ENCODE measurements around the gene ANGEL2. TPM values are rescaled to one million over a fixed set of nuclear protein-coding genes. Genes with fewer than 3 reads are reported as not detected.
"Not testable (repeated sequence)": the region's sequence is repeated elsewhere in the genome, so short reads cannot be mapped to it uniquely, and the experiment has no call there.

Gene ANGEL2
- total RNA-seq, 1 donor from 2014 or later = 16.4 TPM

DNA sequence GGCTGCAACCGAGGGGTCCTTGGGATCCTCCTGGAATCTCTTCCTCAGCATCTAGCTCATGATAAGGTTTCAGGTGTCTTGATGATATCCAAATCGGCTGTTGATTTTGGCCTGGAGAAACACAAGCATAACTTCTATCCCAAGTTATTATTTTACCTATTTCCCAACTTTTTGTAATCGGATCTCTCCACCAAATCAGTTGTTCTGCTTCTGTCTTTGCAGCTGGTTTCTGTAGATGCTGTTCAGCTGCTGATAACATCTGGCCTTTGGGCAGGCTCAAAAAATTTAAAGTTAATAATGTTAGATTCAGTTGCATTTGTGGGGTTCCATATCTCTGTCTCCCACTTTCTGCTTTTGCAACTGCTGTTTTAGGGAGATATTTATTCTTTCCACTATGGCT is 11.4 kb upstream of the ANGEL2 start:
- intact Hi-C loops (cut with micrococcal nuclease) = not testable (repeated sequence)

DNA sequence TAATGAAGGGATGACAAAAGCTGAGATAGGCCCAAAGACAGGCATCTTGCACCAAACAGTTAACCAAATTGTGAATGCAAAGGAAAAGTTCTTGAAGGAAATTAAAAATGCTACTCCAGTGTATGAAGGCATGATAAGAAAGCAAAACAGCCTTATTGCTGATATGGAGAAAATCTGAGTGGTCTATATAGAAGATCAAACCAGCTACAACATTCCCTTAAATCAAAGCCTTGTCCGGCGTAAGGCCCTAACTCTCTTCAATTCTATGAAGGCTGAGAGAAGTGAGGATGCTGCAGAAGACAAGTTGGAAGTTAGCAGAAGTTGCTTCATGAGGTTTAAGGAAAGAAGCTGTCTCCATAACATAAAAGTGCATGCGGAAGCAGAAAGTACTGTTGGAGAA is 4.3 kb upstream of the ANGEL2 start:
- ATAC-seq = no peak
- no peak for DNase-seq
- intact Hi-C loops (cut with micrococcal nuclease) = no loop called here

More for the DNA sequence above, 11.4 kb upstream of the ANGEL2 start:
- not testable (repeated sequence) for ATAC-seq, DNase-seq

DNA sequence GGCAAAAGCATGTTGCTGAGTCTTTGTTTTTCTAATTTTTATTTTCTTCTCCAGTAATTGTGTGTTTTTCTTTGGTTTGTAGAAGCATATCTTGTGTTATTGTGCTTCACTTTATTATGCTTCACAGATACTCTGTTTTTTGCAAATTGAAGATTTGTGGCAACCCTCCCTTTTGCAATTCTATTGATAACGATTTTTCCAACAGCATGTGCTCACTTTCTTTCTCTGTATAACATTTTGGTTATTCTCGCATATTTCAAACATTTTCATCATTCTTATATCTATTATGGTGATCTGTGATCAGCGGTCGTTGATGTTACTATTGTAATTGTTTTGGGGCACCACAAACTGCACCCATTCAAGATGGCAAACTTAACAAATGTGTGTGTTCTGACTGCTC is 3.8 kb upstream of the ANGEL2 start:
- DNase-seq = no peak
- ATAC-seq = no peak
- intact Hi-C loops (cut with micrococcal nuclease) = no loop called here

DNA sequence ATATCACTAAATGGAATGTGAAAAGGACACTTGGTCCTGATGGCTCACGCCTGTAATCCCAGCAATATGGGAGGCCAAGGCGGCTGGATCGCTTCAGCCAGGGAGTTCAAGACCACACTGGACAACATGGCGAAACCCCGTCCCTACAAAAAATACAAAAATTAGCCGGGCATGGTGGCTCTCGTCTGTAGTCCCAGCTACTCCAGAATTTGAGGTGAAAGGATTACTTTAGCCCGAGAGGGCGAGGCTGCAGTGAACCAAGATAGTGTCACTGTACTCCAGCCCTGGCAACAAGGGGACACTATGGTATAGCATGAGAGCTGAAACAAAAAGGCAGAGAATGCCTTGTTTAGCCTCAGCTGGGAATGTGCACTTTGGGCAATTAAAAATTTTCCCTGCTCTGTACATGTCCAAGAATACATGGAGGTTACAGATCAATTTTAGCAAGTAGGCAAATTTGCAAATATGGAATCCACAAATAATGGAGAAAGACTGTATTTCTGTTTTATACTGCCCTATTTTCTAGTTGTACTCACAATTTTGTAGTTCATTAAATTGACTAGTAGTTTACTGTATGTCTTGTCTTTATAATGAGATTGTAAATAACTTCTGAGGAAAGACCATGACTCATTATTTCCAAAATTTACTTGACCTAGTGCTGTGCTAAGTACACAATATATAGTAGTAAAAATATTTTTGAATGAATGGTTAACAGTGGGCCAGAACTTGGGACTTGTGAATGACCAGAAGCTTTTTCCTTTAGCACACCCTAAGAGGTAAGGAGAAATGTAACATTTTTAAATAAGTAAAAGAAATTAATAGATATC is 2.0 kb upstream of the ANGEL2 start:
- DNase-seq = no peak
- ATAC-seq = no peak
- intact Hi-C loops (cut with micrococcal nuclease) = no loop called here

DNA sequence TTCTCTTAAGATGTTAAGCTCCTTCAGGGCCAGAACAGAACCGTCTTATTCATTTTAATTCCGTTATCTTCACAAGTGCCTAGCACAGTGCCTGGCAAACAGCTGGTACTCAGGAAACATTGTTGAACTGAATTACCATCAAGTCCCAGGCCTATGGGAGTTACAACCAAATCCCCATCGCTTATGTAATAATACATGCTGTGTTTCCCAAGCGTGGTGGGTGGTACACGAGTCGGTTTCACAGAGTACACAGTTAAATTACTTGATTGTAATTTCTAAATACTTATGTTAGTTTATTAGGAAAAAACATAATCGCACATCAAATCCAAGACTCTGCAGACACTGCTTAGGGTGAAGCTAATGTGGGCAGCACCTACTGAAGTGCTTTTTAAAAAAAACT is 1.0 kb downstream of the ANGEL2 start:
- DNase-seq = no peak
- no peak for ATAC-seq
- intact Hi-C loops (cut with micrococcal nuclease) = no loop called here

DNA sequence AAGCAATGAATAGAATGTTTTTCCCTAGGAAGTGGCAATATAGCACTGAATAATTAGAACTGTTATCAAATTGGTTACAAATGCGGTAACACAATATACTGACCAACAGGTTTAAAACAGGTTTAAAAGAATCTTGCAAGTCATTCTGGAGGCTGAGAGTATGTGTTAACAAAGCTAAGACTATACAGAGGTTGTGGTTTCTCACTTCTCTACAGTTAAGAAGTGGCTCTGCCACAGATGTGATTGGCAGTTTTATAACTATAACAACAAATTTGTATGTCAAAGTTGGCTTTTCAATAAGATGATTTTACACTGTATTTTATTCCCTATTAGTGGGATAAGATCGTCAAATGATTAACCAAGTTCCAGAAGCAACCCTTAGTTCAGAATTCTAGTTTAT is 7.1 kb downstream of the ANGEL2 start:
- intact Hi-C loops (cut with micrococcal nuclease) = no loop called here
- ATAC-seq (no peak), DNase-seq (no peak)

DNA sequence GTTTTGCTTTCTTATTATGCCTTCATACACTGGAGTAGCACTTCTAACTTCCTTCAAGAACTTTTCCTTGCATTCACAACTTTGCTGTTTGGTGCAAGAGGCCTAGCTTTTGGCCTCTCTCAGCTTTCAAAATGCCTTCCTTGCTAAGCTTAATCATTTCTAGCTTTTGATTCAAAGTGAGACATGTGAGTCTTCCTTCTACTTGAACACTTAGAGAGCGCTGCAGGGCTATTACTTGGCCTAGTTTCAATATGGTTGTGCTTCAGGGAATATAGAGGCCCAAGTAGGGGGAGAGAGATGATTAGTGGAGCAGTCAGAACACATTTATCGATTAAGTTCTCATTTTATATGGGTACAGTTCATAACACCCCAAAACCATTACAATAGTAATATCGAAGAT is 12.4 kb downstream of the ANGEL2 start:
- ATAC-seq (no peak), DNase-seq (no peak)
- intact Hi-C loops (cut with micrococcal nuclease) = no loop called here

DNA sequence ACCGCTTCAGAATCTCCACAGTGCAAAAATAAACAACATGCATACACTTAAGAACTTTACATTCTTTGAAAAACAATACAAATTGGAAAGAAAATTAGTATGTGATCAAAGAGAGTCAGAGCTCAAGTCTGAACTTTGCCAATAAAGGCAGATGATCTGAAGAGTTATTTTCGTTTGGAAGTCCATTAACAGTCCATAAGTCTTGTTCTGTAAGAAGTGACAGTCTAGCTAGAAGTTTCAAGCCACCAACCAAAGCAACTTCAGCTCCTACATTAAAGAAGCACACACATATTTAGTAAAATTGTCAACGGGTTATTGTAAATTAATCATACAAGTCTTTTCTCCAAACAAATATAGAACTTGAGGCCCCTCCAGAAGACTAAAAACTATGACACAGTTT is 20.7 kb downstream of the ANGEL2 start:
- DNase-seq (no peak), ATAC-seq (no peak)
- intact Hi-C loops (cut with micrococcal nuclease) = loop anchor here (5.0 kb wide), 1 partner anchor 178 kb away; no protein-coding TSS in a partner anchor

DNA sequence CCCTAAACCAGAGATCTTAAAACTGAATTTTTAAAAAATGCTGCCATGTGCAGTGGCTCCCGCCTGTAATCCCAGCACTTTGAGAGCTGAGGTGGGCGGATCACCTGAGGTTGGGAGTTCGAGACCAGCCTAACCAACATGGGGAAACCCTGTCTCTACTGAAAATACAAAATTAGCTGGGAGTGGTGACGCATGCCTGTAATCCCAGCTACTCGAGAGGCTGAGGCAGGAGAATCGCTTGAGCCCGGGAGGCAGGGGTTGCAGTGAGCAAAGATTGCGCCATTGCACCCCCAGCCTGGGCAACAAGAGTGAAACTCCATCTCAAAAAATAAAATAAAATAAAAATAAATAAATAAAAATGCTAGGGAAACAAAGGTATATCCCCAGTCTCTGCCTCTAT is 21.7 kb downstream of the ANGEL2 start:
- intact Hi-C loops (cut with micrococcal nuclease) = not testable (repeated sequence)

DNA sequence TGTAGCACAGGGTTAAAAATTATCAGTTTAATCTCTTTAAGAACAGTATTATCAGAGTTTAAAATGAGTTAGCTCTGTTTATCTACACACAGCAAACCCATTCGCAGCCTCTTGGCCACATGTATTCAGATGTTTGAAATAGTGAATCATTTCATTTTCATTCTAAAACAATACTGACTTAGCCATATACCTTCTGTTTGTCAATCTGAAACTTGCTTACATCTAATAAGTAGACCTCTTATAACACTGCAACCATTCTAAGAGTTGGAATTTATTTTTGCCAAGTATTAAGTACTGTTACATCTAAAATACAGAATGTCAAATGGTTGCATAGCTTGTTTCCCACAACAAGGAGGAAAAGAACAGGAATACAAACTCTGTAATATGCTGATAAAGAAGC is 25.4 kb downstream of the ANGEL2 start:
- ATAC-seq = no peak
- intact Hi-C loops (cut with micrococcal nuclease) = no loop called here

More for the DNA sequence above, 21.7 kb downstream of the ANGEL2 start:
- ATAC-seq, DNase-seq: not testable (repeated sequence)

DNA sequence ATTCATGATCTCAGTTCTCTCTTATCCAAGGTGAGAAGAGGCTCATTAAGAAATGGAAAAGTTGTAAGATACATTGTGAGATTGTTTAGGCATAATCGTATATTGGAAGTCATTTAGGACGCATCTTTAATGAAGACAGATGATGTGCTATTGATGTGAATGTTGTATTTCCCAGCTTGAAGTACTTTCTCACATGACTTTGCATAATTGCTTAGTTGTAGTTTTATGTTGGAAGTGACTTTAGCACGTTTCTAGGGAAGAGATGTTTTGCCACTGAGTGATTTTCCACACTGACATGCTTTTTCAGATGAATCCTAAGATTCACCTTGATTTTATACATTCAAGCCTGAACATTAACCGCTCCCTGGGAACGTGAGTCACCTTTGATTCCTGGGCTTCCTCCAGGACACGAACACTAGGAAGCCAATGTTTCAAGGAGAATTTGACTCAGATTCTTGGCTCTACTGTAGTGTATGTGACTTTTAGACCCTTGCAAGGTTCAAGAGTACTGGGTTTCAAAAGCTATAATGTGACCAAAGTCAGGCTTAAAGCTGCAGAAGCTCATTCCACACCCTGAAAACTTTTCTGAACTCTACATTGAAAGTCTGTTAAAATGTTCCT is 27.9 kb downstream of the ANGEL2 start:
- ATAC-seq (no peak), DNase-seq (no peak)
- intact Hi-C loops (cut with micrococcal nuclease) = no loop called here

More for the DNA sequence above, 25.4 kb downstream of the ANGEL2 start:
- no peak for DNase-seq

DNA sequence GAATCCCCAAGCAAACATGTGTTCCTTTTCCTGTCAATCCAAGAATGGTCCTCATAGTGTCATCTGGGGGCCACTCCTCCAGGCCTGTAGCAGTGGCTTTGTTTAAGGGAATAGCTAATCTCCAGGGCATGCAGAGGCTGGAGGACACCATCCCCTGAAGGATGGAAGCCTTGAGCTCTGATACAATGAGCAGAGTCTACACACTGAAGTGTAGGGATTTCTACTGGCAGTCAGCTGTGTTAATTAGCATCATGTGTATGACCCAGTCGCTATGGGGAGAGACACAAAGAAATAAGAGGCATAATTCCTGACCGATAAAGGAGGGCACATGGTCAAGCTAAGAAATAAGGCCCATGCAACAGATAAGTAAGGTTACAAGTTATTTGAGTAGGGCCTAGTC is 29.1 kb downstream of the ANGEL2 start:
- intact Hi-C loops (cut with micrococcal nuclease) = no loop called here
- ATAC-seq = no peak
- no peak for DNase-seq

DNA sequence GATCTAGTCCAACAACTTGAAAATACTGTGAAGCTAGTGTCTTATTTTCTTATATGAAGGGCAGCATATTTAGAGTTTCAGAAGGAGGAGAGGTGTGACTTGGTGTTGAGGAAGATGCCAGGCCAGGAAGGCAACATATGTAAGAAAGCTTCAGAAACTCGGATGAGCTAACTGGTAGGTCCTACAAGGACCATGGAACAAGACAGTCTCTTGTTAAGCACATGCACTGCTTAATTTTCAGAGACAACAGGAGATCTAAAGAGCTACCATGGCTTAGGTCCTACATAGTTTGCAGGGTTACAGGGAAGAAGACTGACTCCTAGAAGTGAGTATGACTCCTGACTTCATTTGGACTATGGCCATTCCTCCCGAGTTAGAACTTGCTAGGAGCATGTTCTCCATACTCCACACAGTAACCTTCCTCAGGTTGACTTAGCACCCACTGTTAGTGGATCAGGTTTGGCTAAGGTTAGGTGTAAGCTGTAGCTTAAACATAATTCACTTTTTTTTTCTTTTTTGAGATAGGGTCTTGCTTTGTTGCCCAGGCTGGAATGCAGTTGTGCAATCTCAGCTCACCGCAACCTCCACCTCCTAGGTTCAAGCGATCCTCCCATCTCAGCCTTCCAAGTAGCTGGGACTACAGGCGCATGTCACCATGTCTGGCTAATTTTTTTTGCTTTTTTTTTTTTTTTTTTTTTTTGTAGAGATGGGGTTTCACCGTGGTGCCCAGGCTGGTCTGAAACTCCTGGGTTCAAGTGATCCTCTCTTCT is 31.0 kb downstream of the ANGEL2 start:
- intact Hi-C loops (cut with micrococcal nuclease) = no loop called here
- ATAC-seq (no peak), DNase-seq (no peak)

DNA sequence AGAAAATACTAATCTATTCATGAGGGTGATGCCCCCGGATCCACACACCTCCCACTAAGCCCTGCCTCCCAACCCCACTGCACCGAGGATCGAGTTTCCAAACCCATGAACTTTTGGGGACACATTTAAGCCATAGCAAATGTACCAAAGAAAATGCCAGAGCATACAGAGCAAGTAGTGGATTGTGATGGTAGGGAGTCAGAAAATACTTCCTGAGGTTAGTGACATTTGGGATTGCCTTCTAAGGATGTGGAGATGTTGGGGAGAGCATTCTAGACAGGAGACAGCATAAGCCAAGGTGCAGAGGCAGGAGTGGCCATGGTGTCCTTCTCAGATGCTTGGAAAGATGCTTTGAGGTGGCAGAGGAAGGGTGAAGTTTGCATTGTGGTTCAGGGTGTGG is 32.2 kb downstream of the ANGEL2 start:
- no peak for ATAC-seq
- intact Hi-C loops (cut with micrococcal nuclease) = no loop called here
- DNase-seq = no peak

DNA sequence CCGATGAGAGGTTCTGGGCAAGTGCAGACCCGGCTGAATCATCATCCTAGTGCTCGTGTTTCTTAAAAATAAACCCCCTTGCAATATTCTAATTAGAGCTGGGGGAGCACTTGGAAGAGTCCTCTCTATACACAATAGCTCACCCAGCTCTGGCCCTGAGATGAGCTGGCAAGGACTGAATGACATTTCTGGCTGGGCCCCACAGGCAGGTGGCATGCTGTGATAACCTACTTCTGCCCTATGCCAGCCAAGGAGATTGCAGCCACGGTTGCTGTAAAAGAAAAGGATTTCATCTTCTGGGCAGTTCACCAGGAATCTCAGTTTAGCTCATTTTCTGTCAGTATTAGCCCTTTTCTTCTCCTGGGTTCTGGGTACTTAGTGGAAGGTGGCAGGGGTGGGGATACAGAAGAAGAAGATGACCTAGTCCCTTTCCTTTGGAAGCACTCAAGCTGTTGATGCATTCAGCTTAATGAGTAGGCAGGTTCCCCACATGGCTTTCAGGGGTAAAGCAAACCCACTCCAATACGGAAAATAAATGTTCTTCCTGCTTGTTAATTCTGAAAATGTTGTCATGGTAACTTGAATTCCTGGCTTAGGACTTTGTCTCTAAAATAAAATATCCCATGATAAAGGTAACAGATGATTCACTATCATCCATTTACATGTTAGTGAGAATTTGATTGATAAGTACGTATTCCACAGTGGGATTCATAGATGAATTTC is 33.1 kb downstream of the ANGEL2 start:
- DNase-seq = peak; percentile 50
- intact Hi-C loops (cut with micrococcal nuclease) = no loop called here
- ATAC-seq = peak; percentile 70

DNA sequence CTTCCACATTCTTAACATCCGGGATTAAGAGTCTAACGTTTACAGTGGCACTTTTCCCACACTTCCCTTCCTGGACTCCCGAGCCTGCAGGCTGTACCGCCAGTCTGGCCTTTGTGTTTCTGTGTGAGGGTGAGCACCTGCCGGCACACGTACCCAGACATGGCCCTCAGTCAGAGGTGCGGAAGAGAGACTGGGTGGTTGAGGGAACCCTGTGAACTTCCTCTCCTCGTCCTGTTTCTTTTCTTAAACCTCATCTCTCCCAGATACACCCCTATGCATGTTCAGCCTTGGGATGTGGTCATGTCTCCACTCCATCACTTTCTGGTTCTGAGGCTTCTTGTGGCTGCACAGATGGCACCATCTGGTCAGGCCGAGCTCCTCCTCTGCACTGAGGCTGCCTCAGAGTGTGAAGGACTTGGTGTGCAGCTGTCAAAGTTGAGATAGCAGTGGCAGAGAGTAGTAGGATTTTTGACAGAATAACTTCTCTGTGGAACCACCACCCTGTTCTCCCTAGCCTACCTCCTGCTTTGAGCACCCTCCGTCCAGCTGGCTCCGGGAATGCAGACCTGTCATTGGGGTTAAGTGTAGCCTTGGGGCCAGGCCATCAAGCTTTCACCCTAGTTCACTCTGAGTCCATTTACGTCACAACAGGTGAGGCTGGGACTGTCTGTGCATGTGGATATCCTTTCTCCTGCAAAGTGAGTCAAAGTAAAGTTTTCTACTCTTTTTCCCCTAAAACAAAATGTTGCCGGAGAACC is 33.9 kb downstream of the ANGEL2 start:
- intact Hi-C loops (cut with micrococcal nuclease) = no loop called here
- DNase-seq (no peak), ATAC-seq (peak; percentile 38)

DNA sequence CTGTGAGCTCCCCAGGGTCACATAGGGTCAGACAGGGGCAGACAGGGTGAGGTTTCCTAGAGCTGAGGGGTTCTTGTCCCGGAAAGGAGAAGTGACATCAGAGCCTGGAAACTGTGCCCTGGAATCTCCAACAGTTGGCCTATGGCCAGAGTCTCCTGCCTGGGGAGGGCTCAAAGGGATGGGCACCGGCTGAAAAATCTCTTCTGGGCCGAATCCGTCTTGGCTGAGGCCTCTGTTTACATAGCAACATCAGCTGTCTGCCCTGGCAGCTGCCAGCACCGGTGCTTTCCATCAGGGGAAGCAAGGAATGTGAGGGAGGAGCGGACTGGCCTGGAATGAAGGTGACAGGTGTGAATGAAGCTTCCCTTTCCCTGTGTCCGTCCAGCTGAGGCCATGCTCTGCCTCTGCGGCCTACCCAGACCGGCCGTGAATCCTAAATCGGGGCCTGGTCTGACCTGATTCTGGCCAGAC is 34.6 kb downstream of the ANGEL2 start:
- DNase-seq (peak; percentile 66), ATAC-seq (peak; percentile 83)
- intact Hi-C loops (cut with micrococcal nuclease) = no loop called here

DNA sequence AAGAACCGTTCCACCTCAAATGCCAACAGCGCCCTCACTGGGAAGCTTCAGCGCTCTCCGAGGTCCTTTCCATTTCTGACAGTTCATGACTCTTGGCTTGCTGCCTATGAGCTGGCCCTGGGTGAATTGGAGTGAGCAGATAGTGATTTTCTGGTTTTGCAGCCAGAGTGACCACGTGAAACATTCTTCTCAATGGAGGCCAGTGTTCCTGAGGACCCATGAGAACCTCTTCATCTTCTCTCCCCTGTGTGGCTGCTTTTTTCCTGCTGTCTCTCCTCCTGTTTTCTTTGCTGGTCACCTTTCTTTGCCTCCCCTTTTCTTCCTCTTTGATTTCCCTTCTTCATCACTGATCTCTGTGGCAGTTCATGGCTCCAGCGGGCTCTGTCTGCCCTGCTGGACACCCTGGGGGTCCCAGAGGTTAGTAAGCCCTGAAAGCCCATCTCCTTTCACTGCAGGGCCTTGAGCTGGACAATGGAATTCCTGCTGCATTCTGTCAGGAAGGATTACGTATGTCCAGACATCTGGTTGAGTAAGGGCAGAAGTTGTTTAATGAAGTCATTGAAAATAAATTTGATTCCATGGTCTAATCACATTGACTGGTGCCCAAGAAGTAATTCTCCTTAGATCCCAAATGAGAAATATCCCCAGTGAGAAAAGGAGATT is 35.4 kb downstream of the ANGEL2 start:
- ATAC-seq (peak; percentile 49), DNase-seq (peak; percentile 56)
- intact Hi-C loops (cut with micrococcal nuclease) = no loop called here
